Sigmoid colon (tissue), 7 donors: Measurements from ENCODE around the gene CCDC24. TPM values are rescaled to one million over a fixed set of nuclear protein-coding genes. Genes with fewer than 3 reads are reported as not detected.

Experiments used
- DNase-seq: peaks from one replicate; pipeline ENCODE4 v3.0.0-alpha.2; 2019
- H3K27ac ChIP-seq, 4 donors: fragments of 200-600 bp; sonication (generic); one replicate each; pipeline ENCODE4 v1.5.1; 2016 to 2019; ENCODE audit warnings: mild to moderate bottlenecking in 1 of 4
- H3K27me3 ChIP-seq, 3 donors: fragments of 200-600 bp; sonication (generic); one replicate each; pipeline ENCODE4 v1.5.1; 2019; ENCODE audit warnings: mild to moderate bottlenecking in 1 of 3
- H3K36me3 ChIP-seq, 4 donors: fragments of 200-600 bp; sonication (generic); one replicate each; pipeline ENCODE4 v1.5.1; 2016 to 2019
- H3K4me1 ChIP-seq, 4 donors: fragments of 200-600 bp; sonication (generic); one replicate each; pipeline ENCODE4 v1.5.1; 2017 to 2019
- H3K4me3 ChIP-seq, 4 donors: fragments of 200-600 bp; sonication (generic); one replicate each; pipeline ENCODE4 v1.5.1; 2017 to 2019; ENCODE audit warnings: mild to moderate bottlenecking in 2 of 4, moderate library complexity in 1 of 4
- H3K9me3 ChIP-seq, 4 donors: fragments of 200-600 bp in 3 of 4; sonication (generic) in 3 of 4; one replicate each; pipeline versions ENCODE4 v1.5.1 to v1.6.1; 2013 to 2019
- CTCF ChIP-seq, 4 experiments: fragments of 450-650 bp in 3 of 4; fragments of 200-600 bp in 1 of 4; IDR thresholded peaks; one replicate each; pipeline ENCODE4 v1.5.1; 2016 to 2019; ENCODE audit warnings: antibody characterized with exemption in 4 of 4, mild to moderate bottlenecking in 3 of 4, moderate library complexity in 2 of 4
- EP300 ChIP-seq, 4 donors: sonication (generic); formaldehyde crosslinking; IDR thresholded peaks; one replicate each; pipeline ENCODE4 v1.6.1; 2017; ENCODE audit warnings: antibody characterized with exemption in 4 of 4
- POLR2A ChIP-seq, 2 donors: fragments of 450-650 bp; IDR thresholded peaks; one replicate each; pipeline ENCODE4 v1.6.1; 2016; ENCODE audit warnings: antibody characterized with exemption in 2 of 2, mild to moderate bottlenecking in 2 of 2, moderate library complexity in 2 of 2
- POLR2AphosphoS5 ChIP-seq, 4 donors: sonication (generic); formaldehyde crosslinking; IDR thresholded peaks; one replicate each; pipeline ENCODE4 v1.6.1; 2017; ENCODE audit warnings: antibody characterized with exemption in 4 of 4
- WGBS, 2 donors: extraction: QIAGEN DNeasy Blood & Tissue Kit; methylation state at CpG; one replicate each; pipeline ENCODE4 v1.1.7; 2013; 5-methylcytosine and 5-hydroxymethylcytosine counted together
- intact Hi-C: fragments of 100-400 bp; cut with DNase I; formaldehyde crosslinking; loops from one replicate; pipeline ENCODE4 v1.15.1; 2023
- polyA plus RNA-seq, 3 donors: library from polyadenylated mRNA; stranded (reverse); fragments of 200-250 nt; gene quantifications; one replicate each; pipeline ENCODE4 v1.2.3, GENCODE V29; 2013
- total RNA-seq, 4 donors: library from RNA; depleted of rRNA; stranded (reverse); fragments of >200 nt; gene quantifications; one replicate each; pipeline ENCODE4 v1.1.0, GENCODE V29; 2016
- donor health status: healthy with polysubstance abuse.
- donor health status: Bipolar disorder and iron deficiency.
- donor health status: healthy.

The CCDC24 gene
- total and polyA plus RNA-seq, 7 donors, result 2.7 to 19.2 (median 6.6) TPM

- H3K4me3 ChIP-seq, result no peak overlapping the region
- 89 to 90% methylated on average over 2 of the region's 2 CpGs for WGBS, 2 donors
- H3K4me1 ChIP-seq, result peaks cover 0 to 26% (median 26%) of the 10 kb centered on the region in 4 donors
- H3K9me3 ChIP-seq, result no peaks in the 10 kb centered on the region
- H3K27me3 ChIP-seq, result no peaks in the 10 kb centered on the region
- TF ChIP-seq POLR2AphosphoS5 (IDR thresholded peaks at IDR 0.05), result no peak
- TF ChIP-seq EP300 (IDR thresholded peaks at IDR 0.05), result no peak
- no peak for TF ChIP-seq CTCF (IDR thresholded peaks at IDR 0.05)
- TF ChIP-seq POLR2A (IDR thresholded peaks at IDR 0.05), result no peak
- no peaks in the 10 kb centered on the region for H3K36me3 ChIP-seq
- intact Hi-C loops, result loop anchor here (10.0 kb wide), 1 partner anchor 504 kb away; the partner anchor contains the start of gene PTPRF
- no peak overlapping the region for H3K27ac ChIP-seq
- DNase-seq, result no peak
These were observed 47.7 kb downstream of the CCDC24 start for GRCh38 chr1:44038876-44039657.

DNA sequence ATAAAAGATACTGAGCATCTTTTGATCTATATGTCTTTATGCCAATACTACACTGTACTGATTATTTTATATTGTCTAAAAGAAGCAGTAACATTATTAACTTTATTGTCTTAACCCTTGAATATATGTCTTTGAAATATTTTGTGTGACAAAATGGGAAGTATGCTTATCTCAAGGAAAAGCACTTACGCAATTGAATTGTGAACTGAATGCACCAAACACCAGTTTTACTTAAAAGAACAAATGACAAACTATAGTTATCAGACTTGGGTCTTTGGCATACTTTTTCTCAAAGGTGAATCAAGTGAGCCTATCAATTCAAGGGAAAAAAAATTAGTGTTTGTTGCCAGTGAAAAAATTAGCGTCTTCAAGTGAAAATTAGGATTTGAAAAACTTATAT, 49.0 kb downstream of the CCDC24 start:
- 87% methylated on average over 2 of the region's 2 CpGs for WGBS, 2 donors
- Histone ChIP-seq H3K27me3 (no peaks in the 10 kb centered on the region), H3K27ac (no peak overlapping the region), H3K4me1 (peaks cover 0 to 18% (median 17%) of the 10 kb centered on the region in 4 donors), H3K36me3 (no peaks in the 10 kb centered on the region), H3K4me3 (no peak overlapping the region), H3K9me3 (no peaks in the 10 kb centered on the region)
- DNase-seq, result no peak
- no peak for TF ChIP-seq EP300 (IDR thresholded peaks at IDR 0.05)
- TF ChIP-seq POLR2AphosphoS5 (IDR thresholded peaks at IDR 0.05), result no peak
- TF ChIP-seq POLR2A (IDR thresholded peaks at IDR 0.05), result no peak
- no peak for TF ChIP-seq CTCF (IDR thresholded peaks at IDR 0.05)
- intact Hi-C loops, result no loop called here

- Histone ChIP-seq H3K27me3 (no peaks in the 10 kb centered on the region), H3K27ac (no peak overlapping the region), H3K36me3 (no peaks in the 10 kb centered on the region), H3K4me1 (peaks cover 0 to 13% (median 13%) of the 10 kb centered on the region in 4 donors), H3K9me3 (no peaks in the 10 kb centered on the region), H3K4me3 (no peak overlapping the region)
- TF ChIP-seq POLR2AphosphoS5 (IDR thresholded peaks at IDR 0.05), result no peak
- TF ChIP-seq CTCF (IDR thresholded peaks at IDR 0.05), result no peak
- no peak for TF ChIP-seq POLR2A (IDR thresholded peaks at IDR 0.05)
- TF ChIP-seq EP300 (IDR thresholded peaks at IDR 0.05), result no peak
- intact Hi-C loops, result no loop called here
- 77 to 83% methylated on average over 4 of the region's 4 CpGs for WGBS, 2 donors
- no peak for DNase-seq
These were observed 49.4 kb downstream of the CCDC24 start for GRCh38 chr1:44040846-44041245.

DNA sequence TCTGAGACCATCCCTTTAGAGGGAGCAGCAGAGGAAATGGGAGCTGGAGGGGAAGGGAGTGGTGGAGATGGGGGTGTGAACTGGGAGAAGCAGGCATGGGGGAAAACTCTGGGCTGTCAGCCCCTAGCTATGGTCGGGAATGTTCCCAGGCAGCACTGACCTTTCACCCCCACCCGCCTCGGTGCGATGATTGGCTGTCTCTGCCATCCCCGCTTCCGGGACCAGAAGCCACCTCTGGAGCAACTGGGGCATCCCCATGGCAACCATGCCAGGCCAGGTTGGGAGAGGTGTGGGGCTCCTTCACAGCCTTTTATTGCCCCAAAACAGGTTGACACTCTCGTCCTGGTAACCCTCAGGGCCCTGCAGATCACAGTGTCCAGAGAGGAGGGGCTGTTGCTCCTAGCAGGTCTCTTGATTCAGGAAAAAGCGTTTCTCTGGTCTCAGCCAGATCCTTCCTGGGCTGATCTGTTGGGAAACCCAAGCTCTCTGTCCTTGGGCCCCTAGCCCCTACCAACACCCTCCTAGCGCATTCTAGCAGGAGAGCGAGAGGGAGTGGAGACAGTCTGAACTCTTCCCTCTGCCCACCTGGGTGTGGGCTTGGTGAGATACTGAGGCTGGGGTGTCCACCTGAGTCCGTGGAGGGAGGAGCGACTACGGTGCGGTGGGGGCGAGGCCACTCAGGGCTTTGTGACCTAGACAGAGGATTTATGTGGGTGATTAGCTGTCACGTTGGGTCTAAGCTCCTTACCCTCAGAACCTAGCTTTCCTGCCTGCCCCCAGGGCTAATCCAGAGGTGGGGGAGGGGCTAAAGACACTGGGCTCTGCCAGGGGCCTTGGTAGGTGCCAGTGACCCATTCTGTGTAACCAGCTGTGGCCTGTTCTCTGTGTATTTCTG, 52.0 kb downstream of the CCDC24 start:
- intact Hi-C loops, result no loop called here
- no peak overlapping the region for H3K27ac ChIP-seq
- 67 to 83% methylated on average over 16 of the region's 16 CpGs for WGBS, 2 donors
- no peaks in the 10 kb centered on the region for H3K9me3 ChIP-seq
- H3K4me1 ChIP-seq, result peaks cover 0 to 13% (median 8%) of the 10 kb centered on the region in 4 donors
- TF ChIP-seq POLR2A (IDR thresholded peaks at IDR 0.05) (no peak), CTCF (IDR thresholded peaks at IDR 0.05) (no peak), POLR2AphosphoS5 (IDR thresholded peaks at IDR 0.05) (no peak), EP300 (IDR thresholded peaks at IDR 0.05) (no peak)
- H3K27me3 ChIP-seq, result no peaks in the 10 kb centered on the region
- no peak overlapping the region for H3K4me3 ChIP-seq
- H3K36me3 ChIP-seq, result no peaks in the 10 kb centered on the region
- DNase-seq, result no peak
